ENCODE results near the gene NR1D1. TPM values are rescaled to one million over a fixed set of nuclear protein-coding genes. Genes with fewer than 3 reads are reported as not detected.

Gene NR1D1
- total RNA-seq, 1 donor: 6.5 TPM

DNA sequence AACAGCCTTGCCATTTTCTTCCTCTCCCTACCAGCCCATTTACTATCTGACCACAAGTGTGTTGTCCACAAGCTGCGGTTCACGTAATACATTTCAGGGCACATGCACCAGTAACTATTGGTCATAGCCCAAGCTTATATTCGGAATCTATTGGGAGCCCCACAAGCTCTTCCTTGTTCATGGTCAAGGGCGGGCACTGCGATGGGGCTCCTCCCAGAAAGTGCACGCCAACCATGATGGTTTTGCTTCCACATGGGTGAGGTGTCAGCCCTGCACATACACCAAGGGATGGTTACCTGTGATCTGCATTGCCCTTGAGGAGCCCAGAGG, 25.6 kb downstream of the NR1D1 start:
- no peak overlapping the region for H3K4me3 ChIP-seq (ENCODE audit: low read depth, low read length)
- no peak for TF ChIP-seq CTCF (IDR thresholded peaks at IDR 0.05; ENCODE audit: insufficient read depth, low read length)
- DNase-seq (ENCODE audit: low read depth): no peak

DNA sequence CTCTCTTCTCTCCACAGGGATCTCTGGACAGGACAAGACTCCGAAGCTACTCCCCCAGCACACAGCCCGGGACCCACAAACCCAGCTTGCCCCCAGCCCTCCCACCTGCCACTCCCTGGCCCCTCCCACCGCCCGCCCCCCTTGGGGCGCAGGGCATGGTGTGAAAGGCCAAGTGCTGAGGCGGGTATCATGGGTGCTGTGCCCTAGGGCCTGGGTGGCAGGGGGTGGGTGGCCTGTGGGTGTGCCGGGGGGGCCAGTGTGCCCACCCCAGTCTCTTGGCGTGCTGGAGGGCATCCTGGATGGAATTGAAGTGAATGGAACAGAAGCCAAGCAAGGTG, 26.2 kb downstream of the NR1D1 start:
- no peak for TF ChIP-seq CTCF (IDR thresholded peaks at IDR 0.05; ENCODE audit: insufficient read depth, low read length)
- DNase-seq (ENCODE audit: low read depth): no peak
- H3K4me3 ChIP-seq (ENCODE audit: low read depth, low read length): no peak overlapping the region

GRCh38 chr17:40073454-40074174, 26.8 kb downstream of the NR1D1 start:
- no peak for DNase-seq (ENCODE audit: low read depth)
- H3K4me3 ChIP-seq (ENCODE audit: low read depth, low read length): no peak overlapping the region
- no peak for TF ChIP-seq CTCF (IDR thresholded peaks at IDR 0.05; ENCODE audit: insufficient read depth, low read length)

GRCh38 chr17:40072735-40073346, 27.5 kb downstream of the NR1D1 start:
- no peak for TF ChIP-seq CTCF (IDR thresholded peaks at IDR 0.05; ENCODE audit: insufficient read depth, low read length)
- no peak for DNase-seq (ENCODE audit: low read depth)
- H3K4me3 ChIP-seq (ENCODE audit: low read depth, low read length): no peak overlapping the region

- no peak for TF ChIP-seq CTCF (IDR thresholded peaks at IDR 0.05; ENCODE audit: insufficient read depth, low read length)
- no peak overlapping the region for H3K4me3 ChIP-seq (ENCODE audit: low read depth, low read length)
- peak; percentile 44 for DNase-seq (ENCODE audit: low read depth)
These were observed 28.2 kb downstream of the NR1D1 start for GRCh38 chr17:40072040-40072734.

DNA sequence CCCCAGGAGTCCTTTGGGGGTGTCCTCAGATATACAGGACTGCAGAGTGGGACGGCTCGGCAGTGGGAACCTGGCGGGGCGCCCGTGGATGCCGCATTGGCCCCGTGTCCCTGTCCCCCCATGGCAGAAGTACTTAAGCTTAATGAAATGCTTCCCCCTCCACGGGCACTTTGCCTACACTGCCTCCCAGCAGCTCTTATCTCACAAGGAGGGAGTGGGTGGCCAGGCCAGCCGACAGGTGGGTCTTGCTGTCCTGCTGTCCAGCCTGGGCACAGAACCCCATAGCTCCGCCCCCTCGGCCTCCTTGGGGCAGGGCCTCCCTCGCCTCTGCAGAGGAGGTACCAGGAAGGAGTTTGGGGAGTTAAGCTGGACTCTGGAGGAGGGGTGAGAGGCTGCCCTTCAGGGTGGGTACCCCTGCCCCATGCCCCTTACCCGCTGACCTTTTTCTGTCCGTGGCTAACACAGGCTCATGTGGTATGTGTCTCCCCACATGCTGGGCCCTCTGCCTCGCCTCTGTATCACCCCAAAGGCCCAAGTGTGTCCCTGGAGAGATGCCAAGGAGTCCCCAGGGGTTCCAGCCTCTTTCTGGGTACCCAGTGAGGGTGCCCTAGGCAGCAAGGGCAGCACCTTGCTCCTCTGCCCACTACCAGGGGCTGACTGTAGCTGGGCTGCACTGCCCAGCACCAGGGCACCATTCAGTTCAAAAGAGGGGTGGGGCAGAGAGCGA, 28.9 kb downstream of the NR1D1 start:
- TF ChIP-seq CTCF (IDR thresholded peaks at IDR 0.05; ENCODE audit: insufficient read depth, low read length): no peak
- no peak for DNase-seq (ENCODE audit: low read depth)
- H3K4me3 ChIP-seq (ENCODE audit: low read depth, low read length): no peak overlapping the region
